CD1c-positive myeloid dendritic cell (primary cell): Measurements from ENCODE around the gene PAPPA2.

ENCODE experiments used
- DNase-seq: peaks from one replicate; pipeline ENCODE4 v3.0.0-alpha.2; 2016; ENCODE audit errors: extremely low spot score

Gene PAPPA2

DNA sequence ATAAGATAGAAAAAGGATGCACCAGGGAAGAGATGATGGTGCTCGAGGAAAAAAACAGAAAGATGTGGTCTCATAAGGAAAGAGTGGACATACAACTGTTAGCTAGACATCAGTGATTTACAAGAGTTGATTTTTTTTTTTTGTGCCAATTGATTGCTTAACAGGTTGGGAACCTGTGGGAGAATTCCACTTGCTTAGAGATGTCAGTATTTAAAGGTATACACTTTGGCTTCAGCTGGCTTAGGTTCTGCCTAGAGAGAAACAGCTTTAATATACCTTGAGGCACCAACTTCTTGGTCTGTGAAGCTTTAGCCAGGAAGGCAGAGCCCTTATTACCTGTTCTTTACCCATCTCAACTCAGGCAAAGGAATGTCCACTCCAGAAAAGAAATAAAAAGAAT is 303.8 kb downstream of the PAPPA2 start:
- no peak for DNase-seq

- DNase-seq: no peak
Measured at GRCh38 chr1:176767714-176768136, 304.8 kb downstream of the PAPPA2 start.

GRCh38 chr1:176768532-176768931 is 305.6 kb downstream of the PAPPA2 start:
- no peak for DNase-seq

DNA sequence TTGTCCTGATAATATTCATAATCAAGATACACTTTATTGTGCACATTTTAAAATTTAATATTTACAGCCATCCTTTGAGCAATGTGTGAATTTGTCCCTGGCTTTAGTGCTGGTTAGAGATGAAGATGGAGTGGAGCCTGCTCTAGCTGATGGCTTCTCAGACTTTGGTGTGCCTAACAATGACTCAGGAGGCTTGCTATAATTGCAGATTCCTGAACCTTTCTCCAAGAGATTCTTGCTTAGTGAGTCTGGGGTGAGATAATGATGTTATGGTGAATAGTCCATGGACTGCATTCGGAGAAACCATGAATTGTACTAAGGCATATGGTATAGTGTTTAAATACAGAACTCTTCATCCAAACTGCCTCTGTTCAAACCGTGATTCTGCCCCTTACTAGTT is 307.1 kb downstream of the PAPPA2 start:
- no peak for DNase-seq

DNA sequence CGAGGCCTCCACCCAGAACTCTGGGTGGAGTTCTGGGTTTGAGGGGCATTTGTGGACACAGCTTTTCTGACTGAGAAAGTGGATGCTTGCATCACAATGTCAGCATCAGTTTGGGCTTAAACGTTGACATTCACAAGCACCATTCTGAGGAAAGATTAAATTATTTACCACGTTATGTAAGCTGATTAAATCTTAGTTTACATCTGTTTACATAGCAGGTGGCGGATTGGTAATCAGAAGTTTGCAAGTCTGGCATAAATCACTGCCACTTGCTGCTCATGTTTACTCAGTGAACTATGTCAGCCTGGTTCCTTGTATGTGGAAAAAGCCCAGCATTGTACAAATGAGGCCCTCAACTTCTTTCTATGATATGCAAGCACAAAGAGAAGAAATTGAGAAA is 310.1 kb downstream of the PAPPA2 start:
- no peak for DNase-seq

- no peak for DNase-seq
Measured at GRCh38 chr1:176774224-176774623, 311.2 kb downstream of the PAPPA2 start.

DNA sequence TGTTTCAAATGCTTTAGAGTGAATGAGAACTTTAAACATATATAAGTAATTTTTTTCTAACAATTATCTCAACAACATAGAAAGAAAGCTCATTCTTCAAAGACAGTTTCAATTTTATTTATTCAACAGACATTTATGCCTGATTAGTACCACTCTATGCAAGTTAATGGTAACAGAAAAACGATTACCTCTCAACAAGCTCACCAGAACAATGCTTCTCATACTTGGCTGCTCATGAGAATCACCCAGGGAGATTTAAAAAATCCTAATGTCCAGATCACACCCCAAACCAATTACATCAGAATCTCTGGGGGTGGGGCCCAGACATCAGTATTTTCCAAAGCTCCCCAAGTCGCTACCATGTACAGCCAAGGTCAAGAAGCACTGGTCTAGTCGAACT is 312.4 kb downstream of the PAPPA2 start:
- no peak for DNase-seq

DNA sequence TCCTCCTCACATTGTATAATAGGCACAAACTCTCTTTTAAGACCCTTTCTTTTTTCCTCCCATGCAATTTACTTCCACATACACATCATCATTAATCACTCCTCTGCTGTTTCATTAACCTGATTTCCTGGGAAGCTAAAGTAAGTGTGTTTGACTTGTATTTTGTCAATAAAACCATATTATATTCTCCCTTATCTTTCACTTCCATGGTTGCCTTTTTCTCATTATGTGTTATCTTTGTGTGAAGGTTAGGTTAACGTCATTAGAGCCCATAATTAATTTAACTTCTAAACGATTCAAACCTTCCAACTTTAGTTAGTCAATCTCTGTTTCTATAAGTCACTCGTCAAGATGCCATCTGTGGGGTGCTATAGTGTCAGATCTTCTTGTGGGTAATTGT is 313.0 kb downstream of the PAPPA2 start:
- no peak for DNase-seq

- no peak for DNase-seq
Measured at GRCh38 chr1:176778056-176778455, 315.1 kb downstream of the PAPPA2 start.

GRCh38 chr1:176779992-176780328 is 317.0 kb downstream of the PAPPA2 start:
- no peak for DNase-seq

DNA sequence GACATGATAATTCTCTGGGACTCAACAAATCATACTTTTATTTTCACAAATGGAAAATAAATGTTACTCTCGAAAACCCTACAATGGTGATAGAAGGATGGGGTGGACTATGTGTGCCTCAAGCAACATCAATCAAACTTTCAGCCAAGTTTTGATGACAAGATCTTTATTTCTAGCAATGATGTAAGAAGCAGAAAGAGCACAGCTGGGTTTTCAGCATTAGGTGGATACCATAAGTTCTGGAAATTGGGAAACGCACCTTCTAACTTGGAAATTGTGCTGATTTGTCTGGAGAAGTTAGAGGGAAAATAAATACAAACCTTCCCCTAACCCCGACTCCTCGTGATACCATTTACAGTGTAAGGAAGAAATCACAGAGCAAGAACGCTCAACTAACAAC is 320.3 kb downstream of the PAPPA2 start:
- no peak for DNase-seq

GRCh38 chr1:176785056-176785455 is 322.1 kb downstream of the PAPPA2 start:
- no peak for DNase-seq

GRCh38 chr1:176785791-176786190 is 322.8 kb downstream of the PAPPA2 start:
- no peak for DNase-seq

GRCh38 chr1:176786274-176786673 is 323.3 kb downstream of the PAPPA2 start:
- DNase-seq: no peak

DNA sequence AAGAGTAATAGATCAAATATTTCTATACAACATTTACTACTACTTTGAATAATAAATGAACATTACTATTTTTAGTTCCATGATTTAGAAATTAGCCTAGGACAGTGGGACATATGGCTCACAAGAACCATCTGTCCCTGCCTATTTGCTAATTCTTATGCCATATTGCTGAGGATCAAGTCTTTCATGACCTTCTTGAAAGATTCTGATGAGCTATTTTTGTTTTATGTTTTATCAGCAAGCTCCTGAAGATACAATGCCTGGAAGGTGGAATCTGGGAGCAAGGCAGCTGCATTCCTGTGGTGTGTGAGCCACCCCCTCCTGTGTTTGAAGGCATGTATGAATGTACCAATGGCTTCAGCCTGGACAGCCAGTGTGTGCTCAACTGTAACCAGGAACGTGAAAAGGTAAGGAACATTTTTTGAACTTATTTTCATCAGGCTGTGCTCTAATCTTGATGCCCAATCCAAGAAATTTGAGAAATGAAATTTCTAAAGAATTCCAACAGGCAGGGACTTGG is 326.7 kb downstream of the PAPPA2 start:
- DNase-seq: no peak

- no peak for DNase-seq
Measured at GRCh38 chr1:176790786-176791185, 327.8 kb downstream of the PAPPA2 start.

- DNase-seq: no peak
Measured at GRCh38 chr1:176791906-176792305, 328.9 kb downstream of the PAPPA2 start.

GRCh38 chr1:176794897-176795508 is 332.0 kb downstream of the PAPPA2 start:
- no peak for DNase-seq

DNA sequence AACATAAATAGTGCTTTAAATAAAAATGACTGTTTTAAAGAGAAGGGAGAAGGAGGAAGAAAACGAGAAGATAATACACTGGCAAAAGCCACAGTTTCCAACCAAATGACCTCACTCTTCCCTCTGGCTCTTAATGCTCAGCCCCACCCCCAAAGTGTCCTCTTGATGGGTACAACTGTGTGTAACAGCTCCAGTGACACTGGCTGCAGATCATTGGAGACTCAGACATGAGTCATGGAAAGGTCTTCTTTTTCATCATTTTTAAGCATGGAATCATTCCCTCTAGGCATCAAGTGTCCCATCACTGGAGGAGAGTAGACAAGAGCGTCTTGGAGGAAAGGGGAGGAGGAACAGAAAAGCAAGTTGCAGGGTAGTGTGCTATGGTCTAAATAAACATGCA is 333.0 kb downstream of the PAPPA2 start:
- no peak for DNase-seq

GRCh38 chr1:176796583-176796982 is 333.6 kb downstream of the PAPPA2 start:
- no peak for DNase-seq

DNA sequence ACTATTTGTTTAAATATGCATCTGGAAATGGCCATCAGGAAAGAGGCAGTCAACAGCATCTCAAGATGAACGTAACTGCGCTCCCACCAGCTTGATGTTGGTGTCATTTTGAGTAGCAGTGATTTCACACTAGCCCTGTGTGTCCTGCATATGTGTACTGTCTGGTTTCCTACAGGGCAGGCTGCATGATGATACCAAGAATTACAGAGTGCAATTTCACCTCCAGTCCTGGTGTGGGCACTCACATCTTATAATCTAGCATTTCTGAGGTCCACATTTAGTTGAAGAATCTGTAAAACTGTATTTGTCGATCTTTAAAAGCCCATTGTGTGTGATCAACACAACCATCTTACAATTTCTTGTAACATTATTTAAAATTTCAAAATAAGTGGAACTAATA is 336.4 kb downstream of the PAPPA2 start:
- DNase-seq: no peak

- no peak for DNase-seq
Measured at GRCh38 chr1:176800978-176801513, 338.1 kb downstream of the PAPPA2 start.

DNA sequence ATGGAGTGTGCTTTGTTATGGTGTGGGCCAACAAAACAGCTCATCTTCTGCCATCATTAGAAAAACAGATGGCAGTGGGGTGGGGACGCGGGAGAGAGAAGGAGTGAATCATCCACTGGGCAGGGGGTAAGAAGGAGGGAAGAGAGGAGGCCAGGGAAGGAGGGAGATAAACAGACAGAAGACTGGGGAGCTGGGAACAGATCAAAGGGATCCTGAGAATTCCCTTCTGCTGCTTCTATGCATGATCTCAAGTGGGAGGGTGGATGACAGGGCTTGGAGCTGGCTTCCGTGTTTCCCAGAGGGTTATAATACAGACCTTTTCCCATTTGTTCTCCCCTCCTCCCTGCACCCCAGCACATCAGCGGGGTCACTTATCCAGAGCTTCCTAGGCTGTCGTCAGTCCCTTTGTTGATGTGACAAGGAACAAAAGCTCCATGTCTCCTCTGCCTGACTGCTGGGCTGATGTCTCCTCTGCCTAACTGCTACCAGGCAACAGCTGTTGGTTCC is 338.6 kb downstream of the PAPPA2 start:
- no peak for DNase-seq

DNA sequence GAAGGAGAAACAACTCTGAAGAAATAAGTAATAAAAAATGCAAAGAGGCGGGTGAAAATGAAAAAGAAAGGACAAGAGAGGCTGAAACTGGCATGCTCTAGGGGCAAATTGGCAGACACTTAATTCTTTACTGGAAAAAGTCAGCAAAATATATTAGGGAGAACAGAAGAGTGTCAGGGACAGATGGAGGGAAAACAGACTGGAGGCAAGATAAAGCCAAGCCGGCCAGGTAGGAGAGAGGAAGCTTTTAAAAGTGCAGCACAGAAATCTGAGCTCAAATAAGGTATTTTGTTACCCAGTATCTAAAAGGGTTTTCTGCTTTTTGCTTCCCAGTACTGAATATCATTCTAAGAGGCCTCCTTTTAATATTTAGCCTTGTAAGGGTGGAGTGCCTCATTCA is 339.3 kb downstream of the PAPPA2 start:
- no peak for DNase-seq
